ENCODE results near the gene STK32C.
"Not testable (repeated sequence)": the region's sequence is repeated elsewhere in the genome, so short reads cannot be mapped to it uniquely, and the experiment has no call there.

Gene STK32C

GRCh38 chr10:132307823-132308586 lies at the start of gene STK32C:
Gene STK32C, minus strand, starts transcription at chr10:132307950. Its CDS starts 117 bp downstream, at chr10:132307833.
- DNase-seq (ENCODE audit: insufficient read length, low spot score) (peak; percentile 80), FAIRE-seq (no peak)
- peak; percentile 74 for TF ChIP-seq POLR2A (IDR thresholded peaks at IDR 0.05; ENCODE audit: low read depth, low read length)

DNA sequence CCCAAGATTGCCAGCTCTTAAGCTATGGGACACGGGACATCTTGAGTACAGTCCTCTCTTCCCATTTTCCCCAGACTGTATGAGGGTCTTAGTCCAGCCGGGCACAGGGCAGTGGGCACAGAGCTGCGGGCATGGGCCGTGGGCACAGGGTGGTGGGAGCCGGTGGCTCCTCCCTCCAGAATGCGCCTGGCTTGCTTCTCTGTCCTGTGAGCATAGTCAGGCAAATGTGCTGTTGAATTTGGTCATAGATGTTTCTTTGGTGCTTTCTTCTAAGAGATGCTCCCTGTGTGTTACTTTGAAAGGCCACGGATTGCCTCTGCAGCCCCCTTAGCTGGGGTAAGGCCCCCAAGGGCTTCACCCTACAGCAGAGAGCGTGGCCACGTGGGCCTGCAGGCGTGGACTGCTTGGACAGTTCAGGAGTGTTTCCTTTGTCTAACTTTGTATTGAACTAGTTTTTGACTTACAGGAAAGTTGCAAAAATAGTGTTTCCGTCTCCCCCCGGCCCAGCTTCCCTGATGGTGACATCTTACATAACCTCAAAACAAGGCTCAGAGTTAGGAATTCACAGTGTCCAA lies 49.0 kb upstream of the STK32C start:
- TF ChIP-seq POLR2A (IDR thresholded peaks at IDR 0.05; ENCODE audit: low read depth, low read length), result no peak
- DNase-seq (ENCODE audit: insufficient read length, low spot score) (no peak), FAIRE-seq (no peak)

DNA sequence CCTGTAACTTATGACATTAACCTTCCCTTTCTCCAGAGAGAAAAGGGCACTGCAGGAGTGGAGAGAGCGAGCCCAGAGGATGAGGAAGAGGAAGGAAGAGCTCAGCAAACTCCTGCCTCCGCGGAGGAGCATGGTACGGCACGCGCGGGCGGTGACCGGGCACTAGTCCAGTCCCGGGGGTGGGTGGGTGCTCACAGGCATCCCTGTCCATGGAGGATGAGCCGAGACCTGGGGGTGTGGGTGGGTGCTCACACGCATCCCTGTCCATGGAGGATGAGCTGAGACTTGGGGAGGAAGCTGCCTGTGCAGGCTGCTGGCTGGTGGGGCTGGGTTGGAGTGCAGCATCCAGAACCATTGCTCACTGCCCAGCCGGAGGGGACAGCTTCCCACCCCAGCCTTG lies 48.0 kb upstream of the STK32C start:
- TF ChIP-seq POLR2A (IDR thresholded peaks at IDR 0.05; ENCODE audit: low read depth, low read length), result no peak
- DNase-seq (ENCODE audit: insufficient read length, low spot score) (no peak), FAIRE-seq (no peak)

GRCh38 chr10:132355297-132355696 lies 47.5 kb upstream of the STK32C start:
- TF ChIP-seq POLR2A (IDR thresholded peaks at IDR 0.05; ENCODE audit: low read depth, low read length), result no peak
- FAIRE-seq, result no peak
- no peak for DNase-seq (ENCODE audit: insufficient read length, low spot score)

DNA sequence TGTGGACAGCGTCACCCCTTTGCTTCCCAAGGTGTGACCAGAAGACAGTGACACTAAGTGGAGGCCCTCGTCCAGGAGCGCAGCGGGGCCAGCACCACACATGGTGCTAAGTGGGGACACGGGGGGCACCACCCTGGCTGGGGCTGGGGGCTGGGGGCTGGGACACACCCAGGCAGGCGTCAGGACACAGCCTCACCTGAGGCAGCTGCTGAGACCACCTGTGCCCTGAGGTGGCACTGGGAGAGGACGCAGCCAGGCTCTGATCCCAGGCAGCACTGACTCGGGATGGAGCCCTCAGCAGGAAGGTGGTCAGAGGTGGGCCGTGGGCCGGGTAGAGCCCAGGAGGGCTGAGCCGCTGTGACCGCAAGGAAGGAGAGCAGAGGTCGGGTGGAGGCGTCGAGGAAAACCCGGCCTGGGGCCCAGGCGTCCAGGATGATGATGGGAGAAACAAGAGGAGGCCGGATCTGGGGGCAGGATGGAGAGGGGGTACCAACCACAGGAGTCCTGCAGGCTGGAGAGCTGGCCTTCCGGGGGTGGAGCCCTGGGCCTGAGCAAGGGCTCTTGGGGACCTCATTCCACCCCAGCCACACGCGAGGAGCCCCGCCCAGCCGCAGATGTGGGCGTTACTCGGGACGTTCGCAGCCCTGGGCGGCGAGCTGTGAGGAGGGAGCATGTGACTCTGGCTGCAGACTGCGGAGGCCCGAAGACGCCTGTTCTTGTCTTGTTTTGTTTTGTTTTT lies 46.8 kb upstream of the STK32C start:
- DNase-seq (ENCODE audit: insufficient read length, low spot score) (no peak), FAIRE-seq (no peak)

GRCh38 chr10:132353456-132354355 lies 46.0 kb upstream of the STK32C start:
- FAIRE-seq (no peak), DNase-seq (ENCODE audit: insufficient read length, low spot score) (no peak)
- no peak for TF ChIP-seq POLR2A (IDR thresholded peaks at IDR 0.05; ENCODE audit: low read depth, low read length)

More for the DNA sequence above, 46.8 kb upstream of the STK32C start:
- no peak for TF ChIP-seq POLR2A (IDR thresholded peaks at IDR 0.05; ENCODE audit: low read depth, low read length)

GRCh38 chr10:132352462-132353308 lies 44.9 kb upstream of the STK32C start:
- not testable (repeated sequence) for FAIRE-seq
- peak; percentile 70 for DNase-seq (ENCODE audit: insufficient read length, low spot score)

- DNase-seq (ENCODE audit: insufficient read length, low spot score) (no peak), FAIRE-seq (no peak)
- TF ChIP-seq POLR2A (IDR thresholded peaks at IDR 0.05; ENCODE audit: low read depth, low read length), result no peak
These were observed 43.9 kb upstream of the STK32C start for GRCh38 chr10:132351611-132352010.

DNA sequence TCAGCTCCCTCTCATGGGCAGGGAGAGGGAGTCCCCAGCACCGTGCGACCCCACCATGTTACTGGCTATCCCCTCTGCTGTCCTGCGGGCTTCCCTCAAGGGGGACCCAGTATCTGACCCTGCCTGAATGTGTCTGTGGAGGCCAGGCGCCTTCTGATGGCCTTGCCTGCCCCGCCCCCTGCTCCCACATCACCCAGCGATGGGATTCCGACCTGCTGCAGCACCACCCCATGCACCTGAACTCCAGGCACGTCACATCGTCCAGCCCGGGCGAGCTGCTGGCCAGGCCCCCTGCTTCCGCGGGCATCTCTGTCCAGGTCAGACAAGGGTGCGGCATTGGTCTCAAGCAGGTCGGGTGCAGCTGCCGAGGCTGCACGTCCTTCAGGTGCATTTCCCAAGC lies 43.2 kb upstream of the STK32C start:
- FAIRE-seq, result no peak
- DNase-seq (ENCODE audit: insufficient read length, low spot score), result no peak
- no peak for TF ChIP-seq POLR2A (IDR thresholded peaks at IDR 0.05; ENCODE audit: low read depth, low read length)

DNA sequence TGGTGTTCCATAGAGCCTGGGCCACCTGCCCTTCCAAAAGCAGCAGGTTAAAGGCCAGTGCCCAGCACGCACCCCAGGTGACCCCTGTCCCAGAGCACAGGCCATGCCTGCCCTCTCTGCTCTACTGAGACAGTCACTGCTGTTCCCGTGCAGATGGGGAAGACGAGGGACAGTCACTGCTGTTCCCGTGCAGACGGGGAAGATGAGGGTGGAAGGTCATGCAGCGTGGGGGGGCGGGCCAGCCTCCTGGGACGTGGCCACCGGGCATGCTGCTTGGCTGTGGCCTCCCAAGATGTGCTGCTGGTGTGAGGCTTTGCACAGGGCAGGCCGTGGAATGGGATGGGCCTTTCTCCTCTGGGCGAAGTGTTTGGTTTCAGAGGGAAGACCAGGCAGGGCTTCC lies 42.6 kb upstream of the STK32C start:
- no peak for TF ChIP-seq POLR2A (IDR thresholded peaks at IDR 0.05; ENCODE audit: low read depth, low read length)
- FAIRE-seq (no peak), DNase-seq (ENCODE audit: insufficient read length, low spot score) (no peak)

GRCh38 chr10:132349766-132350165 lies 42.0 kb upstream of the STK32C start:
- DNase-seq (ENCODE audit: insufficient read length, low spot score) (no peak), FAIRE-seq (no peak)
- no peak for TF ChIP-seq POLR2A (IDR thresholded peaks at IDR 0.05; ENCODE audit: low read depth, low read length)

GRCh38 chr10:132347931-132348267 lies 40.1 kb upstream of the STK32C start:
- no peak for TF ChIP-seq POLR2A (IDR thresholded peaks at IDR 0.05; ENCODE audit: low read depth, low read length)
- FAIRE-seq, result no peak

More at GRCh38 chr10:132347931-132348267, 40.1 kb upstream of the STK32C start:
- DNase-seq (ENCODE audit: insufficient read length, low spot score), result no peak
